Effector memory CD4-positive, alpha-beta T cell (primary cell): Measurements from ENCODE around the gene EFCC1.

ENCODE experiments used
- DNase-seq, 3 donors: peaks; one replicate each; pipeline ENCODE4 v3.0.0-alpha.2; 2020
- H3K27ac ChIP-seq: 2 replicates; pipeline ENCODE4 v1.7.0; 2013; ENCODE audit warnings: mild to moderate bottlenecking, low read length, moderate library complexity; ENCODE audit not compliant: insufficient read depth, poor library complexity, severe bottlenecking
- H3K27me3 ChIP-seq: replicated peaks from 2 replicates; pipeline ENCODE4 v1.7.0; 2013; ENCODE audit warnings: mild to moderate bottlenecking, low read length; ENCODE audit not compliant: insufficient read depth, control insufficient read depth, poor library complexity, severe bottlenecking
- H3K36me3 ChIP-seq: 2 replicates; pipeline ENCODE4 v1.7.0; 2013; ENCODE audit warnings: mild to moderate bottlenecking, low read length, moderate library complexity; ENCODE audit not compliant: control insufficient read depth, insufficient read depth
- H3K4me1 ChIP-seq: 2 replicates; pipeline ENCODE4 v1.7.0; 2013; ENCODE audit warnings: low read length, mild to moderate bottlenecking; ENCODE audit not compliant: control insufficient read depth, insufficient read depth, poor library complexity, severe bottlenecking
- H3K4me3 ChIP-seq: 2 replicates; pipeline ENCODE4 v1.7.0; 2013; ENCODE audit warnings: low read length, low read depth, mild to moderate bottlenecking; ENCODE audit not compliant: insufficient read depth, poor library complexity, severe bottlenecking
- H3K9me3 ChIP-seq: 2 replicates; pipeline ENCODE4 v1.7.0; 2013; ENCODE audit warnings: mild to moderate bottlenecking, low read length, moderate library complexity; ENCODE audit not compliant: control insufficient read depth

EFCC1 gene

DNA sequence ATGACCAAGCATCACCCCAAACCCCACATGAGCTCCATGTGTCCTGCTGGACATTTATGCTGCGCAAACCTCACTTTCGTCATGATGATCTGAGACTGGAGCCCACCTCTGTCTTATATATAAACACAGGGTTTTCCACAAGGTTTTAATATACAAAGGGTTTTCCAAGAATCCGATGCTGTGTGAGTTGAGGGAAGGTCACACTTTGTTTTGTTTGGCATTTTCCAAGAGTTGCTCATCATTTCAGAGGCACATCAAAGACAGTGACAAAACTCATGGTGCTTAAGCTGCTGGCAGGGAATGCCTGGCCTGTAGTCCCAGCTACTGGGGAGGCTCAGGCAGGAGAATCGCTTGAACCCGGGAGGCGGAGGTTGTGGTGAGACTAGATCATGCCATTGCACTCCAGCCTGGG is 20.0 kb downstream of the EFCC1 start:
- Histone ChIP-seq H3K27ac (no peak overlapping the region), H3K4me1 (peaks cover 21% of the 10 kb centered on the region), H3K36me3 (no peaks in the 10 kb centered on the region), H3K9me3 (no peaks in the 10 kb centered on the region), H3K4me3 (no peak overlapping the region), H3K27me3 (no peaks in the 10 kb centered on the region)
- no peak for DNase-seq

DNA sequence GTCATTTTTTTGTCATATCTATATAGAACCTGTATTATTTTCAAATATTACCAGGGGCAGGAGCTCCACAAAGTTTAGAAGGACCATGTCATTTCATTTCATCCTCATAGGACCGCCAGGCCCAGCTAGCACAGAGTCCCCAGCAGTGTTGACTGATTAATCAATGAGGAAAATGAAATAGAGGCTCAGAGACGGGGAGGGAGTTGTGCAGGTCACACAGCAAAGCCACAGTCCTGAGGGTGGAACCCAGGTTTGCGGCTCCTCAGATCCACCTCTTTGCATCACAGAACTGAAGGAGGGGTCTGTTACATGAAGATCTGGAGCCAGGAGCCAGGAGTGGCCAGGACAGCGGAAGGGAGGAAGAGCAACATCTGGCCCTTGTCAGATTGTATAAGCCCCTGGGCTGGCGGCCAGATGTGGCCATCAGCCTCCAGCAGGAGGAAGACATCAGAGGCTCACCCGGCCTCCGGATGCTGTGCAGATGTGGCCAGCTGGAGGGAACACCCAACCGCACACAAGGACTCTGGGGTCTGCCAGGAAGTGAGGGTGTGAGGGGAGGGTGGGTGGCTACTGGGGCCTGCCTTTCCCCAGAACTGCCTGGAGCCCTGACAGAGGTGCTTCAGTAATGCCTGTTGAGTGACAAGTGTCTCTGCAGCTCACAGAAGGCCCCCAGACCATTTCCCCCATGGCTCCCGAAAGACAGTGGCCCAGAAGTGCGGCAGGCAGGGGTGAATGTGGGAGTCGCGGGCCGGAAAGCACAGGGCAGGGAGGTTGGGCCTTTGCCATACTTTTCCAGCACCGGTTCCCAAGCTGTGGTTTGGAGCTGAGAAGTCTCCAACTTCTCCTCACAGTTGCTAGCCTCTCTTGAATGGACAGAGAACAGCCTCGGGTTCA is 21.3 kb downstream of the EFCC1 start:
- Histone ChIP-seq H3K4me1 (peaks cover 17% of the 10 kb centered on the region), H3K27ac (no peak overlapping the region), H3K9me3 (no peaks in the 10 kb centered on the region), H3K36me3 (no peaks in the 10 kb centered on the region), H3K27me3 (no peaks in the 10 kb centered on the region), H3K4me3 (no peak overlapping the region)
- DNase-seq, result no peak

DNA sequence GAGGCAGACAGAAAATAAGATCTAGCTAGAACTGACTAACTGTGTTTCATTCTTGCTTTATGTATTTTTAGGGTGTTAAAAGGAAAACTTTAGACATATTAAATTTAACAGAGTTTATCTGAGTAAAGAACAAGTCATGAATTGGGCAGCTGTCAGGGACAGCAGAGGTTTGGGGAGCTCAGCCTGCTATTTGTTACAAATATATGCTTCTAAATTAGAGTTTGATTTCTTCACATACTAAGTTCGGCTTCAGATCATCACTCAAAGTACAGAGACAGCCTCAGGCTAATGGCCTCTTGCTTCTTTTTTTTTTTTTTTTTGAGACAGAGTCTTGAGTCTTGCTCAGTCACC is 21.9 kb downstream of the EFCC1 start:
- Histone ChIP-seq H3K4me1 (peaks cover 13% of the 10 kb centered on the region), H3K4me3 (no peak overlapping the region), H3K36me3 (no peaks in the 10 kb centered on the region), H3K9me3 (no peaks in the 10 kb centered on the region), H3K27ac (no peak overlapping the region), H3K27me3 (no peaks in the 10 kb centered on the region)
- no peak for DNase-seq

DNA sequence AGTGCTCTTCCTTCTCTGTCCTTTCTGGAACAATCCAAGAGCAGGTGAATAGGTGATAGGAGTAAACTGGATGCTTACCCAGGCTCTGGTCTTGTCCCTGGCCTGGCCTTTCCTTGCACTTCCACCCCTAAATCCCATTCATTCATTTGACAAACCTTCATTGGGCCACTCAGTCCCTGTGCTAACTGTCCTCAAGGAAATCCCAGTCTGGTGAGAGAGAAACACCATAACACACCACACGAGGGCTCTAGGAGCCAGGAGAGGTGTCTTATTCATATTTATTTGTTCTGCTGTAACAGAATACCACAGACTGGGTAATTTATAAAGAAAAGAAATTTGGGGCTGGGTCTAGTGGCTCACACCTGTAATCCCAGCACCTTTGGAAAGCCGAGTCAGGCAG is 22.8 kb downstream of the EFCC1 start:
- Histone ChIP-seq H3K9me3 (no peaks in the 10 kb centered on the region), H3K27ac (no peak overlapping the region), H3K4me3 (no peak overlapping the region), H3K36me3 (no peaks in the 10 kb centered on the region), H3K27me3 (no peaks in the 10 kb centered on the region), H3K4me1 (peaks cover 11% of the 10 kb centered on the region)
- DNase-seq, result no peak

DNA sequence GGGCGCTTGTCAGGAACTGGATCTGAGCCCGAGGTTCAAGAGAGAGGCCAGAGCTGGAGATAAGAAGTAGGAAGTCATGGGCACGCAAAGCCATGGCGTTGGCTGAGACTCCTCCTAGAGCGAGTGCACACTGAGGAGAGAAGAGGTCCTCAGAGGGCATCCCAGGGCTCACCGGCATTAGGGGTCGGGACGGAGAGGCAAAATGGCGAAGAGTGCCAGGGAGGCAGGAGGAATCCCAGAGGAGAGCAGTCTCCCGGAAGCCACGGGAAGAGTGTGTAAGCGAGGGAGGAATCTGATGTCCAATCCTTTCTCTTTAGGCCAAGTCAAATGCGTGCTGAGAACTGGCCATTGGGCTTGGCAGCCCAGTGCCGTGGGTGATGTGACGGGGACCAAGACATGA is 24.0 kb downstream of the EFCC1 start:
- no peak for DNase-seq
- Histone ChIP-seq H3K4me3 (no peak overlapping the region), H3K9me3 (no peaks in the 10 kb centered on the region), H3K27me3 (no peaks in the 10 kb centered on the region), H3K36me3 (no peaks in the 10 kb centered on the region), H3K4me1 (peaks cover 11% of the 10 kb centered on the region), H3K27ac (no peak overlapping the region)

DNA sequence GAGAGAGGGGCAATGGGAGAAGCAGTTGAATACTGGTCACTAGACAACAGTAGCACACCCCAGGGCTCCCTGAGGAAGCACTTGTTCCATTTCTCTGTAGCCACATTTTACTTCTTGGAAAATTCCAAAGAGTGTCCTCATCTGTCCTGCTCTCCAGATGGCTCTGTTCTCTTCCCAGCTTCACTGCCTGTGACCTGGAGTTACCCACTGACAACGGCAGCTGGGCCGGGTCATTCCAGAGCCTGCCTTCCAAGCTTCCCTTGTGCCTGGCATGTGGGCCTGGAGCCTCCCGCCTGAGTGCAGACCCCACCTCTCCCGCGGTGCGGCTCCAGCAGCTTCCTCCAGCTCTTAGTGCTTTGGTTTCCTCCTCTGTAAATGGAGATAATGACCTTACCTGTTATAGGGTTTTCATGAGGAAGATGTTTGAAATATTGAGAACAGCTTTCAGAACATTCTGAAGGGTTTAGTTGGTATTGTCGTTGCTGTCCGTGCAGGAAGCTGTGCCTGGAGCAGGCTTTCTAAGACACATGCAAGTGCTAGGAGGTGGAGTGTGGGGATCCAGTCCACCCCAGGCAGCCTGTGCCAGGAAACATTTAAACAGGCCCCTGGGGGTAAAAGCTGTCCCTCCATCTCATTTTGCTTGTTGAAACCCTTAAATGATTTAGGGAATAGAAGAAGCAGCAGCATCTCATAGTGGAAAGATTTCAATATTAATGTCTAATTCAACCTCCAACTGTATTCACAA is 24.8 kb downstream of the EFCC1 start:
- no peaks in the 10 kb centered on the region for H3K36me3 ChIP-seq
- H3K9me3 ChIP-seq, result no peaks in the 10 kb centered on the region
- no peak overlapping the region for H3K4me3 ChIP-seq
- H3K27ac ChIP-seq, result peak overlapping the region; percentile 74
- no peak for DNase-seq
- H3K4me1 ChIP-seq, result peaks cover 11% of the 10 kb centered on the region
- no peaks in the 10 kb centered on the region for H3K27me3 ChIP-seq

DNA sequence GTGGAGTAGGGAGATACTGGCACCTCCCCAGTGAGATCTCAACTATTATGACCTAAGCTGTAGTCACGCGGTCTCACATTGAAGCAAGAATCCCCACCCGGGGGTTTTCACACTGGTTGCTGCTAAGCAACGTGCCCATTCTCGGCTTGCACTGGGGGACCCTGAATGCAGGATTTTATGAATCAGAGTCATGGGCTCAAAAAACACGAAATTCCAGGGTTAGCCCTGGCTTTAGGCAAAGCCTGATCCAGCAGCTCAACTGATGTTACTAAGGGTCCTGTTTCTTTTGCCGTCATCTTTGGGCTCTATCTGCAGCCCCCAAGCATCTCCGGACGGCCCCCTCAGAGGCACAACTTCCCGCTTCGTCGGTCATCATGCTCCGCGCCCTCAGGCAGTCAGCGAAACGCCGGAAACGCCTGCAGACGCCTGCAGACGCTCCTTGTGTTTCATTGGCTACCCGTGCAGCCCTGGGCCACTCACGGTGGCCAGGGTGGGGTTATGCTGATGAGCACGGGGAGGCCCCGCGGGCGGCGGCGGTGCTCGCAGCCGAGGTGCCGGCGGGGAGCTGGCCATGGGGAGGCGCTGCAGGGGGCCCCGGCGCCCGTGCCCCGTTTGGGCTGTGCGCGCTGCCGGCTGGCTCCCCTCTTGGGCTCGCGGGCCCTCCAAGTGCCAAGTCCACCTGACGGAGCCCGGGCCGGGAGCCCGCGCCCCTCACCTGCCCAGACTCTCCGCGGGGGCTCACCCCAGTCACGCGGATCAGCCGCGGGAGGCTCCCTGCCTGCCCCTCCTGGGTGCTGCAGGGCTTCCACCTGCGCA is 25.8 kb downstream of the EFCC1 start:
- no peaks in the 10 kb centered on the region for H3K27me3 ChIP-seq
- H3K4me1 ChIP-seq, result peaks cover 11% of the 10 kb centered on the region
- H3K9me3 ChIP-seq, result no peaks in the 10 kb centered on the region
- H3K4me3 ChIP-seq, result peak overlapping the region; percentile 71
- H3K36me3 ChIP-seq, result no peaks in the 10 kb centered on the region
- DNase-seq, result peak; percentile 81 to 88 (median 87)
- H3K27ac ChIP-seq, result peak overlapping the region; percentile 74

DNA sequence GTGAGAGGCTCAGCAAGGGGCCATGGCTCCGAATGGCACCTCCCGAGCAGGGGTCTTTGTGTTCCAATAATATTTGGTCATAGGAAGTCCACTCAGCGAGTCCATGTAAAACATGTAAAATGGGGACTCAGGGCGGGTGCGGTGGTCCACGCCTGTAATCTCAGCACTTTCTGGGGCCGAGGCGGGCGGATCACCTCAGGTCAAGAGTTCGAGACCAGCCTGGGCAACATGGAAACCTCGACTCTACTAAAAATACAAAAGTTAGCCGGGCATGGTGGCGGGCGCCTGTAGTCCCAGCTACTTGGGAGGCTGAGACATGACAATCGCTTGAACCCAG is 26.4 kb downstream of the EFCC1 start:
- Histone ChIP-seq H3K36me3 (no peaks in the 10 kb centered on the region), H3K9me3 (no peaks in the 10 kb centered on the region), H3K4me1 (peaks cover 11% of the 10 kb centered on the region), H3K27ac (peak overlapping the region; percentile 74), H3K4me3 (peak overlapping the region; percentile 71), H3K27me3 (no peaks in the 10 kb centered on the region)
- DNase-seq, result no peak

DNA sequence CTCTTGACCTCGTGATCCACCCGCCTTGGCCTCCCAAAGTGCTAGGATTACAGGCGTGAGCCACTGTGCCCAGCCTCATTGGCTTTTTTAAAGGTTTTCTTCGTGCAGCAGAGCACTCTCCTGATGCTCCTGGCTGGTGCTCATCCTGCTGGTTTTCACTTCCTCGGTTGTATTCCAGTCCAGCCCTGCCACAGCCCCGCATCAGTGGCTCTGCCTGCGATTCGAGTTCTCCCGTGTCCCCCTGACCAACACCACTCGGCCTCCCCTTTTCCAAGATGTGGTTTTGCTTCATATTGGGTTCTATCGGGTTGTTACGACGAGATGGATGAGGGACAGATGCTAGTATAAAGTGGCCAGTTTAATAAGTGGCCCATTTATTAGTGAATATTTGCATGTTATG is 27.8 kb downstream of the EFCC1 start:
- Histone ChIP-seq H3K36me3 (no peaks in the 10 kb centered on the region), H3K27ac (no peak overlapping the region), H3K27me3 (no peaks in the 10 kb centered on the region), H3K4me1 (peaks cover 11% of the 10 kb centered on the region), H3K9me3 (no peaks in the 10 kb centered on the region), H3K4me3 (no peak overlapping the region)
- no peak for DNase-seq
